HG03135 (cell line): ENCODE data around the gene HOXD10.

Experiments used
- ATAC-seq: cut with Tn5 transposase; IDR thresholded peaks from one replicate; pipeline ENCODE4 v1.9.1; 2021; ENCODE audit warnings: mild to moderate bottlenecking, moderate library complexity; ENCODE audit not compliant: unreplicated experiment

HOXD10 gene

DNA sequence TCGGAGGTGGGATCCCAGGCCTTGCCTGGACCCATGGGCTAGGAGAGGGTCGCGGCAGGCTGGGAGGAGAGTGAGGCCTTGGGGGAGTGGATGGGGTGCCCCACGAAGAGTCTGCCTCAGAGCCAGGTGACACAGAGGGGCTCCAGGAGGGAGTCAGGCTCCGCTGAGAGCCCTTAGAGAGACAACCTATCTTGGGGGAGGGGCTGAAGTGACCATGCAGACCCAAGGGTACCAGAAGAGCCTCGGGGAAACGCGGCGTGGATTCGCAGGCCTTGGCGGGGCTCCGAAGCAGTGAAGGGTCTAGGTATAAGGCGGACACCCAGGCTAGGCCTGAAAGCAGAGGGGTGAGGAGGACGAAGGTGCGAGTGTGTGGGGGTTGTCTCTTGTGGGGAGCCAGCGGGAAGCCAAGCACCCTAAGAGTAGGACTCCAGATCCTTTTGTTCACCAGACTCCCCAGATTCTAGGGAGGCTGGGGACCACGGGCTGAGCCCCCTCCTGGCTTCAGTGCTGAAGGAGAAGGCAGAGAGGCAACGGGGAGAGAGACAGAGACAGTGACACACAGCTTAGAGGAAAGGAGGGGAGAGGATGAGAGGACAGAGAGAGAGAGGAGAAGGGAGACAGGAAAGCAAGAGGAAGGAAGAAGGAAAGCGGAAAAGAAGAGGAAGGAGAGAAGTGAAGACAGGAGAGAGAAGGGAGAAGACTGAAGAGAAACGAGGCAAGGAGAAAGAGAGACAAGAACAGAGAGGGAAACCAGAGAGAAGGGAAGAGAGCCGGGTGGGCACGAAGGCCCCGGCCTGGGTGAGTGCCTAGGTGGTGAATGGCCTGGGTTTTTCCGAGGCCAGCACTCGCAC, 10.6 kb upstream of the HOXD10 start:
- no peak for ATAC-seq

DNA sequence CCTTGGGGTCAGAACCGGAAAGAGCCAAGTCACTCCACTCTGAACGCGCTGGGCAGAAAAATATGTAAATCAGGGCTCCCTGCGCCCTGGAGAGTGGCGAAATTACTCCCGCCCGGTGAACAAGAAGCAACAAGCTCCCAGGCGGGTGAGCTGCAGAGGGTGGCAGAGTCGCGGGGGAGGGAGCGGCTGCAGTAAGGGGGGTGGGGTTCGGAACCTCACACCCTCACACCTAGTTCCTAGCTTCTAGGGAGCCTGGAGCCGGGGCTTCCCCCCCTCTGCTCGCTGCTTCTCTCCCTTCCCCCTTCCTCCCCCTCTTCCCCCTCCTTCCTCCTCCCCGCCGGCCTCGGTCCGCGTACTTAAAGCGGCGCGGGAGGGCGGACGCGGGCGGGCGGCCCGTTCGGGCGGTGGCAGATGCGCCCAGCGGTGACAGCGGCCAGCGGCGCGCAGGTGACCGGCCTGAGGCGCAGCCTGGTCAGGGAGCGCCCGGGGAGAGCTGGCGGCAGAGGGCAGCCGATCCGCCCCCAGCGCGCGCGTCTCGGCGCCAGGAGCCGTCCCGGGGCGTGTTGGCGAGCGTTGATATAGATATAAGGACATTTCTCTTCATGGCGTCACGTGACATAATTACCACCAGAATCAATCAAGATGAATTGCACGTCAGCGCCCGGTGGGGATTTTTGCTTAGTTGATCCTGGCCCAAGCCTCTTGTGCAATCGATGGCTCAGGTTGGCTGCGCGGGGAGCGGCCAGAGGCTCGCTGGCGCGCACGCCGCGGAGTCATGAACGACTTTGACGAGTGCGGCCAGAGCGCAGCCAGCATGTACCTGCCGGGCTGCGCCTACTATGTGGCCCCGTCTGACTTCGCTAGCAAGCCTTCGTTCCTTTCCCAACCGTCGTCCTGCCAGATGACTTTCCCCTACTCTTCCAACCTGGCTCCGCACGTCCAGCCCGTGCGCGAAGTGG, 9.7 kb upstream of the HOXD10 start, which contains the start of gene HOXD11:
Gene HOXD11, plus strand, starts transcription at position 700 of the 959 bp plus-strand sequence. Its CDS starts 76 bp downstream, at position 776.
- no peak for ATAC-seq

DNA sequence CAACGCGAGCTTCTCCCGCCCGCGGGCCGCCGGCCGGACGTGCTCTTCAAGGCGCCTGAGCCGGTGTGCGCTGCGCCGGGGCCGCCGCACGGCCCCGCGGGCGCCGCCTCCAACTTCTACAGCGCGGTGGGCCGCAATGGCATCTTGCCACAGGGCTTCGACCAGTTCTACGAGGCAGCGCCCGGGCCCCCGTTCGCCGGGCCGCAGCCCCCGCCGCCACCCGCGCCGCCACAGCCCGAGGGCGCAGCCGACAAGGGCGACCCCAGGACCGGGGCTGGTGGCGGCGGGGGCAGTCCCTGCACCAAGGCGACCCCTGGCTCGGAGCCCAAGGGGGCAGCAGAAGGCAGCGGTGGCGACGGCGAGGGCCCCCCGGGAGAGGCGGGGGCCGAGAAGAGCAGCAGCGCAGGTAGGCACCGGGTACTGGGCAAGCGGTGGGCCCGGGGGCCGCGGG, 8.8 kb upstream of the HOXD10 start:
- no peak for ATAC-seq

DNA sequence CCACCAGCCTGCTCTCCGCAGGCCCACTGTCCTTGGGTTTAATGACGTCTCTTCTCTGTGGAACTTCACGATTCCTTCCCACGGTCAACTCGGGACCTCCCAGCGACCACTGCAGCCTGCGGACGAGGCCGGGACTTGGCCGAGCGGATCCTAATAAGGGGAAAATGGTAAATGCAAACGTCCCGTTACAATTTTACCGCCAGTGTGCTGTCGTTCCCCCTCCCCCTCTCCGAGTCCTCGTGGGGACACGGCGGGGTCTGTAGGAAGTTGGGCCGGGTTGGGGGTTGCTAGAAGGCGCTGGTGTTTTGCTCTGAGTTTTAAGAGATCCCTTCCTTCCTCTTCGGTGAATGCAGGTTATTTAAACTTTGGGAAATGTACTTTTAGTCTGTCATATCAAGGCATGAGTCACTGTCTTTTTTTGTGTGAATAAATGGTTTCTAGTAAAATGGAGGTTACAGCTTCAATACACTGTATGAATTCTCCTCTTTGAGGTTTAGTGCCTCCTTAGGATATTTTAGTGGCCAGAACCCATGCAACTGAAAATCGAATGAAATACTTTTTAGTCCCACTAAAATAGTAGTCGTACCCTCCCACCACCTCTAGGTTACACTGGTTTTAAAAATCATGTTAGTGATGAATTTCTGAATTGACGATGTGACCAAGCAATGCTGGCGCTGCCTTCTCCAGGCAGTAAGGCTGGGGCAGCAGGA, 7.2 kb upstream of the HOXD10 start:
- ATAC-seq = no peak

DNA sequence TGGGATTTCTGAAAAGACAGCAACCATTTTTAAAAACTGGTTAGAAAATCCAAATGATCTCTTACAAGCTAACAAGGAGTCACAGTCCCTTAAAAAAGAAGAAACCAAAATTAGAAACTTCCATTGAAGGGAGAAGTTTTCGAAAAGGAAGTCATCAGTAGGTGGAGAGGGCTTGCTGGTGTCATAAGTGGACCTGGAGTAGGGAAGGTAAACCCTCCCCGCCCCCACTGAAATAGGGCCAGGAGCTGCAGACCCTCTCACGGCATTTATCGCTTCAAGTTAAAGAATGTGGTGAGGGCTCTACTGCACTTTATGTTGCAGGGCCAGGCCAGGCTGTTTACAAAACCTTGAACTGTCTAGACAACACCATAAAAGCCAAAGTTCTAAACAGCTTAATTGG, 6.6 kb upstream of the HOXD10 start:
- ATAC-seq = no peak

DNA sequence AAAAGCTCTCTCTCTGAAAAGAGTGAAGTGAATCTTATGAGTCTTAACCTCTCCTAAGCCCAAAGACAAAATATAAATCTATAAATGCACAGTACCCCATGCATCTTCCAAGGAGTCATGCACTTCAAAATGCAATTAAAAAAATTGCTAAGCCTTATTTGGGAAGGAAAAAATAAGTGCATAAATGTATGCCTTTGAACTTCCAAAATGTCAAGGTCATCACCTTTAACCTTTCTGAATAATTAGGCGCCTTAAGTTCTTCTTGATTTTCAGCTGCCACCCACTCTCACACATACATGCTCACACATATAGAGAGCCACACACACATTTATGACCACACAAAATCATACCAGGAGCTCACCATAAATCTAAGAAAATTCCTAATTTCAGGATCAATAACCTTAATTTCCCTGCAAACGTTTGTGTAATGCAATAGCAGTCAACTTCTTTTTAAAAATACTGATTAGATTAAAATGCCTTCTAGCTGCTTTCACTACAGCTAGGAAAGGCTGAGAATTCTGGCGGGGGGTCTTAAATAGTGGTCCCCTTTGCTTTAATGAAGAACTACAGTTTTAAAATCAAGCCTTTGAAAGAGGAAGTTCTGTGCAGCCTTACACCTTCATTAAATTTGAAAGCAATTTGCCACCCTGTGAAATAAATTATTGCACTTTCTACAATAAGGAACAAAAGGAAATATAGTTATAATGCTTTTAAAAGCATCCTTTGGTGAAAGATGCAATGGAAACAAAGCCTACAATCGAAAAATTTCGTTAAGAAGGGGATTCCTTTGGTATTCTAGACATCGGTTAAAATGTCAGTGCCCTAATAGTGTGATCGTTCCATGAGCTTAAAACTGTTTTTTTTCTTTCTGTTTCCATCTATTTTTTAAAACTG, 5.9 kb upstream of the HOXD10 start:
- ATAC-seq = no peak

DNA sequence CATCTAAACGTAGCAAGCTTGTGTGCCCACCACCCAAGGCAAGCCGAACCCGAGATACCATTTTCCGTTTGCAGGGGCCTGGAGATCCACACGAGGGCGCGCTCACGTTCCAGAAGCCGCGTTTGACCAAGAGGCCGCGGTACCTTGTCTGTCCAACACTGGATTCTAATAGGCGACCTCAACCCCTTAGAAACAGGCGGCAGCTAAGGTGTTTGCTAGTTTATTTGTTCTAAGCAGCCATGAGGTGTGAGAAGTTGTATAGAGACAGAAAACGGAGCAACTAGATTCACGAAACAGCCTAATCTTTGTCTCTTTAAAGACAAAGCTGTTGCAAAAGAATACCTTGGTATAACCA, 5.3 kb upstream of the HOXD10 start:
- no peak for ATAC-seq

DNA sequence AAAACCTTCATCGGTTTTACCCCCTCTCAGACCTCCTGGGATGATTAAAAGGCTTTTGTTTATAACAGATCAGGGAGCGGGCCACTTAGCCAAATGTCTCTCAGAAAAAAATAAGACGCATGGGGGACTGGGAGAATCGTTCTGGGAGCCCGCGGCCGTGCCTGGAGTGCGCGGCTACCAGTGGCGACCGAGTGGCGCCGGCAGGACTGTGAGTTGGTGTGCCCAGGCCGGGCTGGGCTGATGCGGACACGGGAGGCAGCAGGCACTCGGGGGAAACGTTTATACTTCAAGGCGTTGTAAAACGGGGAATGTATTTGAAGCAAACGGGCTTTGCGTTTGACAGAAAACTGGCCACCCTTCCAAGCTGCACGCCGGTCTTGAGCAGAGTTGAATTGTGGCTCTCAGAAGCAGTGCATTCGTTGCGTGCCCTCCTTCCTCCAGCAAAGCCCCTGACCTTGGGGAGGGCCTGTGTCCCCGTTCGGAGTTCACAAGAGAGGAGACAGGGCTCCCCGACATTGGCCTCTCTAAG, 4.7 kb upstream of the HOXD10 start:
- no peak for ATAC-seq

DNA sequence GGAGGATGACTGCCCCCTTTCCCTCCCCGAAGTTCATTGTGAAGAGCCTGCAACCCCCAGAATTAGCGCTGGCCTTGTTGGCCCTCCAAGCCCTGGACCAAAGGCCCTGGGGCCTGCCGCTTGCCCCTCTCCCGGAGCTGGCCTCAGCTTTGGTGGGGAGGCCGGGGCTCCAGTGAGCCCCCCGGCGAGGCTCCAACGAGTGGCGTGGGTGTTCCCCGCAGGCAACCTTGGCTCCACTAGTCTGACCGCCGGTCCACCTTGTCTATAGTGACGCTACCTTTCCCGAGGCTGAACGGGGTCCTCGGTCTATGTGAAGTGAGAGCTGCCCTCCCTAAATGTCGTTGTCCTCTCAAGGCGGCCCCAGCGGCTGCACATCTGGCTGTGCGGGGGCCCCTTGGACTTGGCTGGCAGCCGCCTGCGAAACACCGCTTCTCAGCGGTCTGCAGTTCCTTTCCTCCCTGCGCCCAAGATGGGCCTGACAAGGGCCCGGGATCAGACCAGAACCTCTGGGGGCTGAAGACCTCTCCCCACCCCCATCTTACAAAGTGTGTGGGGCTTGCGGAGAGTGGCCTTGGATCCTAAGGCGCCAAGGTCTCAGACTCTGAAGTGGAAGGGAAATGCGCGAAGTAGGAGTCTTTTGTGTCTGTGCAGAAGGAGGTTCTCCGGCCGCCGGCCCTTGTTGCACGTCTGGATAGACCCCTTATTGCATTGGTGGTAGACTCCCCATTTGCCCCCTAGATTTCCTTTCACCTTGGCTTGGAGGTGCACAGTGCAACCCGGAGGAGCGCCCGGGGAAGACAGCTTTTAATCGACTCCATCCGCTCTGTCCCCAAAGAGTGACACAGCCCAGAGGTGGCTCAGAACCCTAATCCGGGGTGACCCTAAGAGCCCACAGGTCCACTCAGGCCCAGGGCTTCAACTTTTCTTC, 3.9 kb upstream of the HOXD10 start:
- no peak for ATAC-seq

DNA sequence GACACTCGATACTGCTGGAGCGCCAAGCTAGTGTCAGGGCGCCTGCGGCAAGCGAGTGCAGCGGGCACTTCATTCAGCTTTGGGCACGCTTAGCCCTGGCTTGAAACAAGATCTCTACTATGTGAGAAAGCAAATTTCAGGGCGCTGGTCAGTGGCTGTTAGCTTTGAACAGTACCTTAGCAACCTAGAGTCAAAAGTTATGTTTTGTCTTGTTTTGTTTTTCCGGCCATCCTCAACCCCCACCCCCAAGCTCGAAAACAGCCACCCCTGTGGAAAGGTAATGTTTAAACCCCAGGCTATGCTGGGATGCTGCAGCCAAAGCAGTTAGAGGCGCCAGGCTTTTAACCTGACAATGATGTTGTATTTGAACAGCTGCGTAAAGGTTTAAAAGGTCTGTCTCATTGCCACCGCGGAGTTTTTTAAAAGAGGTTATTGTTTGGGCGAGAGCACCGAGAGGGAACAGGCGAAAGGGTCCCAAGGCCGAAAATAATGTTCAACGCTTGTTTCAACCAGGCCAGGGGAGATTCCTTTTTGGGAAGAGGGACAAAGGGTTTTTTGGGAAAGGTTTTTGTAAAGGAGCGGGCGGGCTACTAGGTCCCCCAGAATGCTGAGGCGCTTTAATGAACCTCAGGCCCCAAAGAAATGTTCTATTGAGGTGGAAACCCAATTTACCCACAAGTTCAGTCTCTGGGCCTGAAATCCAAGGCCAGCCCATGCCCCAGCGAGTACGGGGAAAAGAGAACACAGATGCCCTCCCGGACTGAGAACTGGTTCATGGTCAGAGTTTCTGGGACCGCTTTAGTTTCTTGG, 2.3 kb upstream of the HOXD10 start:
- no peak for ATAC-seq

DNA sequence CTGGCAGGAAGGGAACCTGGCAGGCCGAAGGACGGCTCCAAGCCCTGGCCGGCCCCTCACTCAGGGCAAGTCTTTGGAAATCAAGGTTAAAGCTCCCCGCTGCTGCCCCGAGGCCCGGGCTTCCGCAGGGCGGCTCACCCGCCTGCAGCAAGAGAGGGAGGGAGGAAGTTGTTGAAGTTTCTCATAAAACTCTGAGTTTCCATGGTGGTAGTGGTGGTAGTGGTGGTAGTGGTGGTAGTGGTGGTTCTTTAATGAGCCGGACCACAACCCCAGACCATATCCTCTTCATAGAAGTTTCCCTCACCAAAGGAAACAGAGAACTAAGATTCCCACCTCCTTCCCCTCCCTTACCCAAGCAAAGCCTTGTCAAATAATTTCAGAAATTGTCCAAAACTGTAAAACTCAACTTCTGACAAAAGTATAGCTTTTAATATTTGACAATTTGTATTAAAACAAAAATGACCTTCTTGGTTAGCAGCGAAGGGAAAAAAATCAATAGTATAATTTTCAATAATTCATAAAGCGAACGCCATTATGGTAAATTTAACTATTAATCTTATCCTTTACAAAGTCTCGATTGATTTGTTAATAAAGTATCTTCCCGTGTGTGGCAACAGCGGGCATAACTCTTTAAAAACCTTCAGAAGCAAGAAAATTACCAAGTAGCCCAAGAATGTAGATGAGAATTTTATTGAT, 1.5 kb upstream of the HOXD10 start:
- no peak for ATAC-seq

DNA sequence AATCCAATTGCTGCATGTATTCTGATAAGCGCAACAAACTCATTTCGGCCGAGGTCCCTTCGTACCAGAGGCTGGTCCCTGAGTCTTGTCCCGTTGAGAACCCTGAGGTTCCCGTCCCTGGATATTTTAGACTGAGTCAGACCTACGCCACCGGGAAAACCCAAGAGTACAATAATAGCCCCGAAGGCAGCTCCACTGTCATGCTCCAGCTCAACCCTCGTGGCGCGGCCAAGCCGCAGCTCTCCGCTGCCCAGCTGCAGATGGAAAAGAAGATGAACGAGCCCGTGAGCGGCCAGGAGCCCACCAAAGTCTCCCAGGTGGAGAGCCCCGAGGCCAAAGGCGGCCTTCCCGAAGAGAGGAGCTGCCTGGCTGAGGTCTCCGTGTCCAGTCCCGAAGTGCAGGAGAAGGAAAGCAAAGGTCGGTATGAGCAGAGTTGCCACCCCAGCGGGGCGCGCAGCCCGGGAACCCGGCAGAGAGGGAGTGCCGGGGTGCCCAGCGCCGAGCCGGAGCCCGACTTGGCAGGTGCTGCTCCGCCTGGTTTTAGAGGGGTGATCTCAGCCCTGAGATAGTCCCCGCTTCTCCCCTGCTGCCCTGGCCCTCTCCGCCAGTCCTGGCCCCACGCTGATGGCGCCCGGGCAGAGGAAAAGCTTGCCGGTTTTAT, 714 bp downstream of the HOXD10 start:
- no peak for ATAC-seq

DNA sequence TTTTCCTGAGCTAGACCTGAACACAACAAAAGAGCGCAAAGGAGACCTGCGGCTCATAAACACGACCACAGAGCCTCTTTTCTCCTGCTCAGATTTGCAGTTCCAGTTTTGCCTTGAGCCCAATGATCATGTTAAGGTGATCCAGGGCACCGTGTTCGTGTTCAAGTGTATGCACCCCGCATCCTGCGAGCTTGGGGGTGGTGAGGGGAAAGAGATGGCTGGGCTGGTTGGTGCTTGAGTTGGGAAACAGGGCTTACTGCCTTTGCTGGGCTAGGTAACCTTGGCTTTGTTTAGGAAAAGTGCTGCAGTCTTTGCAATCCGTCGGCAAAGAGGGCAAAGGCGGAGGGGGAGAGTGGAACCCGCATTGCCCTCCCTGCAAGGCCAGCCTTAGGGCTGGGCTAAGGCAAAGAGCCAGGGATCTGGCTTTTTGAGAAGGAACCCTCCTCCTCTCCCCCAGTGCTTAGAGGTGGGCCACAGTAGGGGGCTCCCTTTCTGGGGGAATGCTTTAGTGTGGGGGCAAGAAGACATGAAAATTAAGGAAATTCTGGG, 1.3 kb downstream of the HOXD10 start:
- no peak for ATAC-seq

DNA sequence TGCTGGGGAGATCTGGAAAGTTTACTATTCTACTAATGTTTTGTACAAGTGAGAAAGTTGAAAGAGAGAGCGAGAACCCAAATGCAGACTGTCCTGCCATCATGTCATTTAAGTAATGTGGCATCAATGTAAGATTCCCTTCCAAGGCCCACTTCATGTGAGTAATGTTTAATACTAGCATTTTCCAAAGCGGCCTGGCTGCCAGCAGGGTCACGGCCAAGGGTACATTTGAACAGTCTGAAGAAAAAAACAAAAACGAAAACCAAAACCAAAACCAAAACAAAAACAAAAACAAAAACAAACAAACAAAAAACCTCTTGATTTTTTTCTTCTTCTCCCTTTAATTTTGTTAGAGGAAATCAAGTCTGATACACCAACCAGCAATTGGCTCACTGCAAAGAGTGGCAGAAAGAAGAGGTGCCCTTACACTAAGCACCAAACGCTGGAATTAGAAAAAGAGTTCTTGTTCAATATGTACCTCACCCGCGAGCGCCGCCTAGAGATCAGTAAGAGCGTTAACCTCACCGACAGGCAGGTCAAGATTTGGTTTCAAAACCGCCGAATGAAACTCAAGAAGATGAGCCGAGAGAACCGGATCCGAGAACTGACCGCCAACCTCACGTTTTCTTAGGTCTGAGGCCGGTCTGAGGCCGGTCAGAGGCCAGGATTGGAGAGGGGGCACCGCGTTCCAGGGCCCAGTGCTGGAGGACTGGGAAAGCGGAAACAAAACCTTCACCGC, 2.2 kb downstream of the HOXD10 start:
- no peak for ATAC-seq

DNA sequence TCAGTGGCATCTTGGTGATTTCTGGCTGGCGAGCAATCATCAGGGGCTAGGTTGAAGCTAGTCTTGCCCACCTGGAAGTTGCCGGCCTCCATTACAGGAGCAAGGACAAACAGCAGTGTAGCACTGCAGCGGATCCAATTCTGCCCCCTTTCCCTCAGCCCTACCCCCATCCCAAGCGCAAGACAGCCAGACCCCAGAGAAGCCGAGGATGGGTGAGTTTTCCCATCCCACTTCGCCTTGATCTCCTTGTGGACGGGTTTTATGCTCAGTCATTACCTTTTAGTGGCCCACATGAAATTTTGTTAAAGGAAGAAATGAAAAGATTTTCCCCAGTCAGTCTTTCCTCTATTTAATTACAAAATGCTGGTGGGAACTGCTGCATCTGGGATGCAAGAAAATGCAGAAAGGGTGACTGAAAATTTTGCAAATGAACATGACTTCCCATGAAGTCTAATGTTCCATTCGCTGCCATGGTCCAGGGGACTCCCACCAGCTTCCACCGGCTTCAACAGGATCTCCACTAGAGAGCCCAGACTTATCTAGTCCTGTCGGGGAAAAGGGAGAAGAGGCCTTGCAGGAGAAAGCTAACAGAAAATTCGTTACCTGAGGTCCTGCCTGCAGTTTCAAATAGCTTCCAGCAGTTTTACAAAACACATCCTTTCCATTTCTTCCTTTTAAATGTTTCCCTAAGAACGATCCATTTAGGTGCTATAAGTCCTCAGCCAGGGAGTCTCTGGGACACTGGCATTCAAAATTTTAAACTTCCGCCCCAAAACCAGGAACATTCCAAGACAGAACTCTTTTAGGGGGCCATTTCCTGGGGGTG, 4.0 kb downstream of the HOXD10 start:
- ATAC-seq = no peak
